CD4-positive, alpha-beta T cell (primary cell): ENCODE data around the gene PIGM. TPM values are rescaled to one million over a fixed set of nuclear protein-coding genes. Genes with fewer than 3 reads are reported as not detected.

Experiments
- ATAC-seq: fragments of 200-7000 bp; cut with Tn5 transposase; one replicate; pipeline ENCODE4 v1.10.0; 2022; ENCODE audit warnings: mild to moderate bottlenecking; ENCODE audit not compliant: poor library complexity
- CTCF ChIA-PET: fragments of 350-600 bp; sonication (Branson Sonifier 250); formaldehyde crosslinking; loops from one replicate; lab custom pipeline; 2021; ENCODE audit warnings: antibody characterized with exemption, inconsistent platforms; lab: Charles Lee
- POLR2A ChIA-PET: fragments of 350-600 bp; sonication (Branson Sonifier 250); formaldehyde crosslinking; loops from one replicate; lab custom pipeline; 2021; ENCODE audit warnings: antibody characterized with exemption, inconsistent platforms; lab: Charles Lee
- DNase-seq, 14 experiments: peaks; one replicate each; pipeline ENCODE4 v3.0.0-alpha.2; 2013 to 2020; ENCODE audit warnings: mixed read lengths in 2 of 14
- H3K27ac ChIP-seq, 2 donors: one replicate each; pipeline versions ENCODE4 v1.5.1 to v1.7.0; 2013; ENCODE audit warnings: low read length in 2 of 2, low read depth in 1 of 2, mild to moderate bottlenecking in 1 of 2
- H3K27me3 ChIP-seq, 2 experiments: 1 replicate in 1 of 2; 2 replicates in 1 of 2; pipeline versions ENCODE4 v1.6.1 to v1.7.0; 2013; ENCODE audit warnings: low read length in 2 of 2, control low read depth in 1 of 2, mild to moderate bottlenecking in 1 of 2, moderate library complexity in 1 of 2; ENCODE audit not compliant: insufficient read depth in 2 of 2, control insufficient read depth in 1 of 2
- H3K36me3 ChIP-seq: one replicate; pipeline ENCODE4 v1.6.1; 2013; ENCODE audit warnings: low read length, control low read depth; ENCODE audit not compliant: insufficient read depth
- H3K4me1 ChIP-seq: one replicate; pipeline ENCODE4 v1.6.1; 2013; ENCODE audit warnings: low read length, control low read depth; ENCODE audit not compliant: insufficient read depth
- H3K4me3 ChIP-seq: one replicate; pipeline ENCODE4 v1.5.1; 2013; ENCODE audit warnings: mild to moderate bottlenecking, low read length, moderate library complexity
- H3K9me3 ChIP-seq, 2 experiments: 1 replicate in 1 of 2; 2 replicates in 1 of 2; pipeline versions ENCODE4 v1.6.1 to v1.7.0; 2013; ENCODE audit warnings: low read length in 2 of 2, mild to moderate bottlenecking in 2 of 2, control low read depth in 1 of 2, moderate library complexity in 1 of 2; ENCODE audit not compliant: control insufficient read depth in 1 of 2, insufficient read depth in 1 of 2
- H3K27ac Mint-ChIP-seq: one replicate; pipeline ENCODE4 v1.8.0; 2020; ENCODE audit warnings: mixed read lengths
- H3K27me3 Mint-ChIP-seq: one replicate; pipeline ENCODE4 v1.8.0; 2021; ENCODE audit warnings: mixed read lengths
- H3K36me3 Mint-ChIP-seq: one replicate; pipeline ENCODE4 v1.8.0; 2021; ENCODE audit warnings: low read depth, mixed read lengths
- H3K4me1 Mint-ChIP-seq: one replicate; pipeline ENCODE4 v1.8.0; 2021; ENCODE audit warnings: low read depth, mixed read lengths
- H3K4me3 Mint-ChIP-seq: one replicate; pipeline ENCODE4 v1.8.0; 2020; ENCODE audit warnings: mild to moderate bottlenecking, mixed read lengths
- H3K9me3 Mint-ChIP-seq: one replicate; pipeline ENCODE4 v1.8.0; 2020; ENCODE audit warnings: mixed read lengths
- CTCF ChIP-seq: fragments of 200-600 bp; IDR thresholded peaks from one replicate; pipeline ENCODE4 v1.8.0; 2022; ENCODE audit warnings: antibody characterized with exemption, mild to moderate bottlenecking
- intact Hi-C, 2 experiments: fragments of 100-400 bp; cut with DNase I in 1 of 2; cut with micrococcal nuclease in 1 of 2; formaldehyde crosslinking; loops; one replicate each; pipeline versions ENCODE4 v1.15.1 to v1.9.0; 2023 to 2025; cut with DNase I, micrococcal nuclease
- total RNA-seq, 174 experiments: library from RNA in 2 of 174; stranded (reverse) in 2 of 174; gene quantifications; one replicate each; pipeline ENCODE4 v1.2.3 and lab custom pipeline; 2021 to 2026

The PIGM gene
- total RNA-seq, 2 experiments from 2014 or later = 2.1 to 2.2 TPM

- ATAC-seq (peak; percentile 75), DNase-seq (peak in 3 of 14 experiments; percentile 16 to 51 (median 23))
- POLR2A ChIA-PET = interaction anchor here (0.9 kb wide), 1 partner anchor 68 kb away, joined by 4 read pairs; no protein-coding TSS in a partner anchor
- Histone ChIP-seq H3K27me3 (no peaks in the 10 kb centered on the region), H3K4me3 (no peak overlapping the region), H3K36me3 (no peaks in the 10 kb centered on the region), H3K9me3 (no peaks in the 10 kb centered on the region), H3K27ac (no peak overlapping the region), H3K4me1 (no peaks in the 10 kb centered on the region)
- peaks cover 12% of the 10 kb centered on the region for H3K27me3 Mint-ChIP-seq
- no peak for TF ChIP-seq CTCF
- intact Hi-C loops = no loop called here
- no peak overlapping the region for H3K4me3 Mint-ChIP-seq
- H3K4me1 Mint-ChIP-seq = peaks cover 6% of the 10 kb centered on the region
- CTCF ChIA-PET = interaction anchor here (1.2 kb wide), 1 partner anchor 15 kb away, joined by 4 read pairs; no protein-coding TSS in a partner anchor
- no peak overlapping the region for H3K27ac Mint-ChIP-seq
- no peaks in the 10 kb centered on the region for H3K36me3 Mint-ChIP-seq
- H3K9me3 Mint-ChIP-seq = no peaks in the 10 kb centered on the region
These were observed 40.3 kb downstream of the PIGM start for GRCh38 chr1:159991513-159991912.

- Mint-ChIP-seq H3K4me3 (no peak overlapping the region), H3K36me3 (no peaks in the 10 kb centered on the region), H3K9me3 (no peaks in the 10 kb centered on the region), H3K27me3 (peaks cover 22% of the 10 kb centered on the region), H3K27ac (no peak overlapping the region), H3K4me1 (peaks cover 6% of the 10 kb centered on the region)
- Histone ChIP-seq H3K36me3 (no peaks in the 10 kb centered on the region), H3K27me3 (no peaks in the 10 kb centered on the region), H3K9me3 (no peaks in the 10 kb centered on the region), H3K4me3 (no peak overlapping the region), H3K27ac (no peak overlapping the region), H3K4me1 (no peaks in the 10 kb centered on the region)
- ChIA-PET POLR2A (no interaction called here), CTCF (no interaction called here)
- no peak for DNase-seq
- ATAC-seq = no peak
- TF ChIP-seq CTCF = no peak
- intact Hi-C loops = no loop called here
These were observed 41.8 kb downstream of the PIGM start for GRCh38 chr1:159990005-159990404.

- Histone ChIP-seq H3K9me3 (no peaks in the 10 kb centered on the region), H3K27ac (no peak overlapping the region), H3K4me3 (no peak overlapping the region), H3K36me3 (no peaks in the 10 kb centered on the region), H3K27me3 (no peaks in the 10 kb centered on the region), H3K4me1 (no peaks in the 10 kb centered on the region)
- Mint-ChIP-seq H3K27me3 (peaks cover 26% of the 10 kb centered on the region), H3K4me1 (peaks cover 6% of the 10 kb centered on the region), H3K9me3 (no peaks in the 10 kb centered on the region), H3K36me3 (no peaks in the 10 kb centered on the region), H3K4me3 (no peak overlapping the region), H3K27ac (no peak overlapping the region)
- no peak for ATAC-seq
- intact Hi-C loops = no loop called here
- DNase-seq = no peak
- ChIA-PET CTCF (no interaction called here), POLR2A (no interaction called here)
- TF ChIP-seq CTCF = no peak
These were observed 42.2 kb downstream of the PIGM start for GRCh38 chr1:159989581-159989980.
